ENCODE results near the gene SGTA.

DNA sequence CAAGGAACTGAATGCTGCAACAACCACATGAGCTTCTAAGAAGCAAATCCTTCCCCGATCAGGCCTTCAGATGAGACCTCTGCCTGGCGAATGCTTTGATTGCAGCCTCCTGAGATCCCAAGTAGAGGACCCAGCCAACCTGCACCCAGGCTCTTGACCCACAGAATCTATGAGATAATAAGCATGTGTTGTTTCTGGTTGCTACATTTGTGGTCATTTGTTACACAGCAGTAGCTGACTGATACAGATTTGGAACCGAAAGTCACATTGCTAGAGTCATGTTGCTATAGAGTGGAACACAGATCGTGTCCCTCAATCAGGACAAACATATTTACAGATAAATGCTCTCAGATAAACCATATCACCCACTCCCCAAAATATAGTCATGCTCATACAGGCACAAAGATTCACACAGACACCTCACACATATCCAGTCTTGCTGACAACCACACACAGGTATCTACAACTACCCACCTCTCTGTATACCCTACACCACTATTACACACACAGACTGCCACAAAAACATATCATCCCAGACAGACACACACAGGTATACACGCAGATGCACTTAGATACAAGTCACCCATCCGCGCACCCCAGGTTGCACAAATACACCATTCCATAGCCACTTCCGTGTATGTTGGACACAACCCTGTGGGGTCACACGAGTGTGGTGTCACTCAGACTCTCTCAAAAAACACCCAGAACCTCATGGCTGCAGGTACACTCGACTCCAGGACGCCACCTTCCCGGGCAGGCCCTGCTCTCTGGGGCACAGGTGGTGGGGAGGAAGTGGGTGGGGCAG, 67.4 kb downstream of the SGTA start:
- TF ChIP-seq SRF (IDR thresholded peaks at IDR 0.05; ENCODE audit: low read depth) (no peak), POLR2A (IDR thresholded peaks at IDR 0.05; ENCODE audit: borderline replicate concordance, extremely low read depth, insufficient read depth, insufficient read length) (no peak), YY1 (IDR thresholded peaks at IDR 0.05; ENCODE audit: extremely low read depth, insufficient replicate concordance, low read depth, low read length) (no peak), EZH2 (IDR thresholded peaks at IDR 0.05) (no peak)
- TF ChIP-seq, protein P1, sequence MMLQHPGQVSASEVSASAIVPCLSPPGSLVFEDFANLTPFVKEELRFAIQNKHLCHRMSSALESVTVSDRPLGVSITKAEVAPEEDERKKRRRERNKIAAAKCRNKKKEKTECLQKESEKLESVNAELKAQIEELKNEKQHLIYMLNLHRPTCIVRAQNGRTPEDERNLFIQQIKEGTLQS (IDR thresholded peaks at IDR 0.05), result no peak
- TF ChIP-seq, protein P2, sequence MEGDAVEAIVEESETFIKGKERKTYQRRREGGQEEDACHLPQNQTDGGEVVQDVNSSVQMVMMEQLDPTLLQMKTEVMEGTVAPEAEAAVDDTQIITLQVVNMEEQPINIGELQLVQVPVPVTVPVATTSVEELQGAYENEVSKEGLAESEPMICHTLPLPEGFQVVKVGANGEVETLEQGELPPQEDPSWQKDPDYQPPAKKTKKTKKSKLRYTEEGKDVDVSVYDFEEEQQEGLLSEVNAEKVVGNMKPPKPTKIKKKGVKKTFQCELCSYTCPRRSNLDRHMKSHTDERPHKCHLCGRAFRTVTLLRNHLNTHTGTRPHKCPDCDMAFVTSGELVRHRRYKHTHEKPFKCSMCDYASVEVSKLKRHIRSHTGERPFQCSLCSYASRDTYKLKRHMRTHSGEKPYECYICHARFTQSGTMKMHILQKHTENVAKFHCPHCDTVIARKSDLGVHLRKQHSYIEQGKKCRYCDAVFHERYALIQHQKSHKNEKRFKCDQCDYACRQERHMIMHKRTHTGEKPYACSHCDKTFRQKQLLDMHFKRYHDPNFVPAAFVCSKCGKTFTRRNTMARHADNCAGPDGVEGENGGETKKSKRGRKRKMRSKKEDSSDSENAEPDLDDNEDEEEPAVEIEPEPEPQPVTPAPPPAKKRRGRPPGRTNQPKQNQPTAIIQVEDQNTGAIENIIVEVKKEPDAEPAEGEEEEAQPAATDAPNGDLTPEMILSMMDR (IDR thresholded peaks at IDR 0.05 in 2 of 3, conservative IDR thresholded peaks at IDR 0.05 in 1 of 3; ENCODE audit: borderline replicate concordance in 1 of 3, insufficient read depth in 1 of 3, low read depth in 2 of 3, low read length in 2 of 3), result no peak

Data from HCT116 (cell line).